Measurements from ENCODE around the gene KCTD12.

Gene KCTD12

DNA sequence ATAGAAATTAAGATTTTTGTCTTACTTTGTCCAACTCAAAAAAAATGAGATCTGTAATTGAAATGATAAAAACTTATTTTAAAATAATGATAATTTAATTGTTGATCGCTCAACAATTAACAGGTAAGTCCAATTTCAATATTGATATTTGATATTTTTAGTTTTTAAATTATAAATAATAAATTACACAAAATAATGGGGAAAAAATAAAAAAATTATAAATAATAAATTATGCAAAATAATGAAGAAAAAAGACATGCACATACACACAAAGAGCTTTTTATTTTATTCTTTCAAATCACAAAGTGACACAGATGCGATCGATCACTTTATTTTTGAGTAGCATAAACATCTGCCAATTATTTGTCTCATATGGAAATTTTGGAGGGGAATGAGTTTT is 40.8 kb downstream of the KCTD12 start:
- H3K4me1 ChIP-seq (ENCODE audit: insufficient read depth, low read length), result no peaks in the 10 kb centered on the region
- H3K9me3 ChIP-seq (ENCODE audit: low read length), result no peaks in the 10 kb centered on the region
- no peaks in the 10 kb centered on the region for H3K36me3 ChIP-seq (ENCODE audit: insufficient read depth, low read length)
- no peak overlapping the region for H2AFZ ChIP-seq (ENCODE audit: low read depth, low read length)
- H3K27me3 ChIP-seq (ENCODE audit: insufficient read depth, low read length), result no peaks in the 10 kb centered on the region
- H3K4me3 ChIP-seq (ENCODE audit: low read length), result no peak overlapping the region

DNA sequence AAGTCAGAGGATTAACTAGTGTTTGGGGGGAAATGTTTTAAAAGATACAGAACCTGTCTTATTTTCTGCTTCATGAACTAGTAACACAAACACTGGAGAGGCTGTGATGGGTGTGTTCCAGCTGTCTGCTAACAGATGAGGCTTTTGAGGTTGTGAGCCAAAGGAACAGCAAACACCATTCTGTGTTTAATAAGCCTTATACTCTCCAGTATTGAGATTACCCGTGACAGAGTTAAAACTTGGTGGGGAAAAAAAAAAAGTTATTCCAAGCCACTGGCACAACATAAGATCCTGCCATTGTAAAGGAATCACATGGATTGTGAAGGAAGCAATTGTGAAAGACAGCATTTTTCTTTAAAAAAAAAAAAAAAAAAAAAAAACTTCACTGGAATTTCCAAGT is 48.4 kb downstream of the KCTD12 start:
- no peaks in the 10 kb centered on the region for H3K27me3 ChIP-seq (ENCODE audit: insufficient read depth, low read length)
- no peaks in the 10 kb centered on the region for H3K4me1 ChIP-seq (ENCODE audit: insufficient read depth, low read length)
- no peak overlapping the region for H2AFZ ChIP-seq (ENCODE audit: low read depth, low read length)
- no peaks in the 10 kb centered on the region for H3K9me3 ChIP-seq (ENCODE audit: low read length)
- H3K4me3 ChIP-seq (ENCODE audit: low read length), result no peak overlapping the region
- no peaks in the 10 kb centered on the region for H3K36me3 ChIP-seq (ENCODE audit: insufficient read depth, low read length)

DNA sequence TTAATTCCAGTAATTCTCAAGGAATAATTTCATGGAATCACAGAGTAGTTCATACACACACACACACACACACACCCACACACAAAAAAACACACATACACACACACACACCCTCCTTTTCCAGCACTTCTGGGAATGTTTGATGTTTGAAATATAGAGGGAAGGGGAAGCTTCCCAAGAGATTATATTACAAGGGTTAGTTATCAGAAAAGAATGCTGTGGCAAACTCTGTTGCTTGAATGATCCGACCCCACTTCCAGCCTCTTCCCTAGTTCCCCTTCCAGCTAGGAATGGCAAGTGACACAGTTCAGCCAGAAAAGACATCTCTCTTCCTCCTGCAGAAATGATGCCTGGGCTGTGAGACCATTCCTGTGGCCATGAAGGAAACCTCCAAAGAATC is 49.9 kb downstream of the KCTD12 start:
- no peak overlapping the region for H2AFZ ChIP-seq (ENCODE audit: low read depth, low read length)
- H3K9me3 ChIP-seq (ENCODE audit: low read length), result no peaks in the 10 kb centered on the region
- no peaks in the 10 kb centered on the region for H3K4me1 ChIP-seq (ENCODE audit: insufficient read depth, low read length)
- no peaks in the 10 kb centered on the region for H3K27me3 ChIP-seq (ENCODE audit: insufficient read depth, low read length)
- no peaks in the 10 kb centered on the region for H3K36me3 ChIP-seq (ENCODE audit: insufficient read depth, low read length)
- no peak overlapping the region for H3K4me3 ChIP-seq (ENCODE audit: low read length)

DNA sequence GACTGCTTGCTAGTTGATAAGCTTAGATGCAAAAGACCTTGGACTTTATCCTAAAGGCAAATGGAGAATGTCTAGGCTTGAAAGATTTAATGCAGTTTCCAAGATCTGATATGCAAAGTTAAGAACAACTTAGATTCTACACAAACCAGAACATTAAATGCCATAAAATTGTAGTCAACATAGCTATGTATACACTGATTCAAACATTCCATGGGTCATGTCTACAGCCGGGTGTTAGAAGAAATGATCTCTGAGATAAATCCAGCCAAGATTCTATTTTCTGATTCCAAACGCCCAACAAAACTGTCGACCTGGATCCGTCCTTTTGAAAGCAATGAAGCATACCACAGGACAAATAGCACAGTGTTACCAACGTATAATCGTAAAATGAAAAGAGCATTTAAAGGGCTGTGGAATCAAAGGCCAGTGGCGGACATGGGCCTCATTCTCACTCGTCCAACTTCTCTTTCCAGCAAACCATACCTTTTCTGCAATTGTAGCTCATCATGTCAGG is 52.7 kb downstream of the KCTD12 start:
- Histone ChIP-seq H3K4me1 (ENCODE audit: insufficient read depth, low read length) (no peaks in the 10 kb centered on the region), H3K4me3 (ENCODE audit: low read length) (no peak overlapping the region), H3K9me3 (ENCODE audit: low read length) (no peaks in the 10 kb centered on the region), H2AFZ (ENCODE audit: low read depth, low read length) (no peak overlapping the region), H3K36me3 (ENCODE audit: insufficient read depth, low read length) (no peaks in the 10 kb centered on the region), H3K27me3 (ENCODE audit: insufficient read depth, low read length) (no peaks in the 10 kb centered on the region)

DNA sequence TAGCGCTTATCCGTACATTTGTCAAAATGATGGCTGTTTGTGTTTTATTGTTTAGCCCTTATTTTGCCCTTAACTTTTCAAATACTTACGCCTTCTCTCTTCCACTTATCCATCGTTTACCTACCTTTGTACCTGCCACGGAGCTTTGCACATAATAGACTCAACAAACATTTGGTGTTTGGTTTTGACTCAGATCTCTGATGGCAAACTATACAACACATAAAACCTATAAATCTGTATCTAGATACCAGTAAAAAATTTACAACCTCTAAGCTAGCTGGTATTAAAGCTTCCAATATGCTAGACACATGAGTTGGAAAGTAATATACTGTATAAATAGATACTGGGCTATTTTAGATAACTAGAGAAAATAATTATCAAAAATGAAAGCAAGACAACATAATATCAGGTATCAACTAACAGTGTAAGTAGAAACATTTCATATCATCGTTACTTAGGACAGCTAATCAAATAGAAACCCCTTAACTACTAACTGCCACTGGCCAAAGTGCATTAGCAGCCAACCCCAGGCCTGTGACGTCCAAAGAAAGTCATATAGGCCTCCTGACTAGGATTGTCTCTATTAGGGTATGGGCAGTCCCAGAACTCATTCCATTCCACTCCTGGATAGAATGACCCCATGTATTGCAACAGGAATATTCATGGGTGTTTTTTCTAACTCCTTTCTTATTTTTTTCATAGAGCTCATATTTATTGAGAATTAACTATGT is 53.8 kb downstream of the KCTD12 start:
- no peaks in the 10 kb centered on the region for H3K27me3 ChIP-seq (ENCODE audit: insufficient read depth, low read length)
- H2AFZ ChIP-seq (ENCODE audit: low read depth, low read length), result no peak overlapping the region
- H3K4me1 ChIP-seq (ENCODE audit: insufficient read depth, low read length), result no peaks in the 10 kb centered on the region
- H3K4me3 ChIP-seq (ENCODE audit: low read length), result no peak overlapping the region
- no peaks in the 10 kb centered on the region for H3K9me3 ChIP-seq (ENCODE audit: low read length)
- no peaks in the 10 kb centered on the region for H3K36me3 ChIP-seq (ENCODE audit: insufficient read depth, low read length)

DNA sequence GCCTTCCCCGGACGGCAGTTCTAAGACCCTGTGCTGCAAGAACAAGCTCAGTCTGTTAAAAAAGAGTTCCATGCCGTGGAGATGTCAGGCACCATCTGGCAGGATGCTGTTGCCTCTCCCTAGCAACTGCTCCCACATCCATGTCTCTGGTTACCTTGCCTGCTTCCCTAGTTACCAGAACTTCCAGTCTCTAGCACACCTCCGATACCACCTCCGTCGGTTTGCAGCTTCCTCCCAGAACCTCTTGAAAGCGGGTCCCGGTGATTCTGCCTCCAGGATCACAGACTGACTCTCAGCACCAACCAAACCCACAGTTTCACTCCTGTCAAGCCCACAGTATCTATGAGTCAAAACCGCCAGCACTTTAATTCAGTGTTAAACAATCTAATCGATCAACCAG is 55.4 kb downstream of the KCTD12 start:
- H3K36me3 ChIP-seq (ENCODE audit: insufficient read depth, low read length), result no peaks in the 10 kb centered on the region
- no peaks in the 10 kb centered on the region for H3K4me1 ChIP-seq (ENCODE audit: insufficient read depth, low read length)
- no peaks in the 10 kb centered on the region for H3K27me3 ChIP-seq (ENCODE audit: insufficient read depth, low read length)
- H2AFZ ChIP-seq (ENCODE audit: low read depth, low read length), result no peak overlapping the region
- no peak overlapping the region for H3K4me3 ChIP-seq (ENCODE audit: low read length)
- no peaks in the 10 kb centered on the region for H3K9me3 ChIP-seq (ENCODE audit: low read length)

All from neuron (in vitro differentiated cells).